SK-N-SH (cell line): ENCODE measurements around the gene EIF2B5. TPM values are rescaled to one million over a fixed set of nuclear protein-coding genes. Genes with fewer than 3 reads are reported as not detected.

Experiments used
- CTCF ChIA-PET: fragments of 300-600, 350-600 bp; formaldehyde crosslinking; extraction: SDS; loops from one replicate; lab custom pipeline; 2021; lab: Yijun Ruan, JAX
- POLR2A ChIA-PET: fragments of 350-600 bp; sonication (Branson Sonifier 250); formaldehyde crosslinking; extraction: SDS; loops from one replicate; lab custom pipeline; 2020; ENCODE audit warnings: antibody characterized with exemption, inconsistent platforms; lab: Yijun Ruan, JAX
- DNase-seq: peaks from one replicate; pipeline ENCODE4 v3.0.0; 2012
- H2AFZ ChIP-seq: fragments of 200-600 bp; sonication (generic); 2 replicates; pipeline ENCODE4 v1.8.1; 2016; ENCODE audit warnings: antibody characterized with exemption, mild to moderate bottlenecking, low read depth
- H3F3A ChIP-seq: fragments of 200-600 bp; sonication (generic); replicated peaks from 2 replicates; pipeline ENCODE3; 2016; ENCODE audit warnings: antibody characterized with exemption, mild to moderate bottlenecking; ENCODE audit not compliant: insufficient read depth
- H3K27ac ChIP-seq, 2 experiments: fragments of 200-500 bp in 1 of 2; fragments of 200-600 bp in 1 of 2; sonication (Bioruptor generic) in 1 of 2; sonication (generic), shearing (Covaris generic) in 1 of 2; 2 replicates each; pipeline versions ENCODE4 v1.5.1 to v1.6.1; 2014 to 2016; ENCODE audit warnings: low read depth in 2 of 2, inconsistent platforms in 1 of 2, low read length in 1 of 2, mild to moderate bottlenecking in 1 of 2, mixed read lengths in 1 of 2
- H3K27me3 ChIP-seq: fragments of 200-600 bp; sonication (generic), shearing (Covaris generic); 2 replicates; pipeline ENCODE4 v1.6.1; 2016; ENCODE audit warnings: mixed run types; ENCODE audit not compliant: insufficient read depth
- H3K36me3 ChIP-seq, 2 experiments: fragments of 200-500 bp in 1 of 2; fragments of 200-600 bp in 1 of 2; sonication (Bioruptor generic) in 1 of 2; sonication (generic) in 1 of 2; replicated peaks in 1 of 2; 2 replicates each; pipeline versions ENCODE3 to v1.5.1; 2014 to 2016; ENCODE audit warnings: low read length in 1 of 2, mild to moderate bottlenecking in 1 of 2; ENCODE audit not compliant: insufficient read depth in 2 of 2, control insufficient read depth in 1 of 2
- H3K4me1 ChIP-seq, 2 experiments: fragments of 200-500 bp in 1 of 2; fragments of 200-600 bp in 1 of 2; sonication (Bioruptor generic) in 1 of 2; sonication (generic), shearing (Covaris generic) in 1 of 2; 2 replicates each; pipeline versions ENCODE4 v1.5.1 to v1.6.1; 2014 to 2016; ENCODE audit warnings: low read depth in 1 of 2, low read length in 1 of 2, mixed run types in 1 of 2; ENCODE audit not compliant: insufficient read depth in 2 of 2, control insufficient read depth in 1 of 2
- H3K4me2 ChIP-seq: fragments of 200-600 bp; sonication (generic), shearing (Covaris generic); 2 replicates; pipeline ENCODE4 v1.6.1; 2017; ENCODE audit warnings: mixed run types
- H3K4me3 ChIP-seq, 2 experiments: fragments of 200-500 bp in 1 of 2; fragments of 200-600 bp in 1 of 2; sonication (Bioruptor generic) in 1 of 2; sonication (generic), shearing (Covaris generic) in 1 of 2; 2 replicates each; pipeline versions ENCODE4 v1.5.1 to v1.8.1; 2014 to 2016; ENCODE audit warnings: low read depth in 2 of 2, inconsistent platforms in 1 of 2, low read length in 1 of 2, mild to moderate bottlenecking in 1 of 2, mixed read lengths in 1 of 2, moderate library complexity in 1 of 2
- H3K79me2 ChIP-seq: fragments of 200-600 bp; sonication (generic); 2 replicates; pipeline ENCODE4 v1.8.1; 2017; ENCODE audit warnings: mild to moderate bottlenecking; ENCODE audit not compliant: insufficient read depth
- H3K9ac ChIP-seq: fragments of 200-600 bp; sonication (generic); 2 replicates; pipeline ENCODE4 v1.6.1; 2017; ENCODE audit warnings: mixed run types
- H3K9me2 ChIP-seq: fragments of 200-600 bp; sonication (generic); 2 replicates; pipeline ENCODE4 v1.6.1; 2017; ENCODE audit warnings: mixed run types
- H3K9me3 ChIP-seq: fragments of 200-600 bp; sonication (generic); 2 replicates; pipeline ENCODE4 v1.6.1; 2017; ENCODE audit warnings: mixed run types, mild to moderate bottlenecking, moderate library complexity
- H4K20me1 ChIP-seq: fragments of 200-600 bp; sonication (generic); 2 replicates; pipeline ENCODE4 v1.6.1; 2017; ENCODE audit warnings: mild to moderate bottlenecking, mixed run types; ENCODE audit not compliant: insufficient read depth
- ELF1 ChIP-seq: IDR thresholded peaks from 2 replicates; pipeline ENCODE4 v1.4.0; 2012
- EP300 ChIP-seq, 2 experiments: IDR thresholded peaks; 2 replicates each; pipeline versions ENCODE4 v1.4.0 to v1.6.1; 2012; ENCODE audit warnings: borderline replicate concordance in 1 of 2, low read depth in 1 of 2, low read length in 1 of 2
- FOSL2 ChIP-seq: IDR thresholded peaks from 2 replicates; pipeline ENCODE4 v1.4.0; 2012; ENCODE audit warnings: low read depth, mild to moderate bottlenecking, moderate library complexity, borderline replicate concordance
- FOXM1 ChIP-seq: IDR thresholded peaks from 2 replicates; pipeline ENCODE4 v1.4.0; 2012; ENCODE audit warnings: low read depth, mild to moderate bottlenecking
- GABPA ChIP-seq: IDR thresholded peaks from 2 replicates; pipeline ENCODE4 v1.4.0; 2012; ENCODE audit warnings: low read depth, mild to moderate bottlenecking
- GATA2 ChIP-seq: sonication (generic); formaldehyde crosslinking; IDR thresholded peaks from 2 replicates; pipeline ENCODE4 v1.5.0; 2020; ENCODE audit warnings: mild to moderate bottlenecking, missing genetic modification reagents
- NRF1 ChIP-seq: IDR thresholded peaks from 2 replicates; pipeline ENCODE4 v1.6.1; 2012; ENCODE audit warnings: low read depth, mild to moderate bottlenecking, low read length
- RCOR1 ChIP-seq: fragments of 150-350 bp; IDR thresholded peaks from 2 replicates; pipeline ENCODE4 v1.6.1; 2017; ENCODE audit warnings: antibody characterized with exemption, low read length
- SMC3 ChIP-seq: IDR thresholded peaks from 2 replicates; pipeline ENCODE4 v1.6.1; 2012; ENCODE audit warnings: low read depth, low read length, improper control_type of control experiment
- TAF1 ChIP-seq: IDR thresholded peaks from 2 replicates; pipeline ENCODE4 v1.6.1; 2012; ENCODE audit warnings: low read depth, mild to moderate bottlenecking, low read length, moderate library complexity, borderline replicate concordance
- TEAD4 ChIP-seq: IDR thresholded peaks from 2 replicates; pipeline ENCODE4 v1.4.0; 2012; ENCODE audit warnings: mild to moderate bottlenecking, borderline replicate concordance; ENCODE audit not compliant: insufficient read depth
- WGBS: methylation state at CpG from one replicate; pipeline ENCODE4 v1.1.6; 2017; ENCODE audit warnings: low lambda C conversion rate; 5-methylcytosine and 5-hydroxymethylcytosine counted together
- polyA plus RNA-seq, 3 experiments: library from polyadenylated mRNA; depleted of rRNA; stranded (reverse); fragments of >200 nt; gene quantifications; 2 replicates each; pipeline ENCODE4 v1.2.3, GENCODE V29; 2012
- TF ChIP-seq, protein P1 (sequence below): IDR thresholded peaks from 2 replicates; pipeline ENCODE4 v1.4.0; 2012; ENCODE audit warnings: low read depth, borderline replicate concordance
- TF ChIP-seq, protein P2 (sequence below): IDR thresholded peaks from 2 replicates; pipeline ENCODE4; 2012
- TF ChIP-seq, protein P3 (sequence below): fragments of 150-350 bp; IDR thresholded peaks from 2 replicates; pipeline ENCODE4 v1.6.1; 2017; ENCODE audit warnings: antibody characterized with exemption, low read length, low read depth, borderline replicate concordance

EIF2B5 gene
- polyA plus RNA-seq, 1 of the 3 experiments (the other 2 are of a cell fraction) = 46.8 TPM

DNA sequence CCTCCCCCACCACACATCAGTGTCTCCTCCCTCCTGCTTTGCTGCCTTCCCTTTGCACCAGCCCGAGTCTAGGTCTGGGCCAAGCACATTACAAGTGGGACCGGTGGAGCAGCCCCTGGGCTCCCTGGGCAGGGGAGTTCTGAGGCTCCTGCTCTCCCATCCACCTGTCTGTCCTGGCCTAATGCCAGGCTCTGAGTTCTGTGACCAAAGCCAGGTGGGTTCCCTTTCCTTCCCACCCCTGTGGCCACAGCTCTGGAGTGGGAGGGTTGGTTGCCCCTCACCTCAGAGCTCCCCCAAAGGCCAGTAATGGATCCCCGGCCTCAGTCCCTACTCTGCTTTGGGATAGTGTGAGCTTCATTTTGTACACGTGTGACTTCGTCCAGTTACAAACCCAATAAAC is 48.5 kb downstream of the EIF2B5 start:
- H3K9ac ChIP-seq = no peak overlapping the region
- H3K36me3 ChIP-seq = peaks cover 51 to 62% of the 10 kb centered on the region in 2 experiments
- no peak for TF ChIP-seq FOXM1
- no peak for TF ChIP-seq GATA2 (CRISPR knock-in tag)
- TF ChIP-seq RCOR1 = no peak
- TF ChIP-seq EP300 (IDR thresholded peaks at IDR 0.05; ENCODE audit: borderline replicate concordance in 1 of 2, low read depth in 1 of 2, low read length in 1 of 2) = no peak
- TF ChIP-seq, protein P1, sequence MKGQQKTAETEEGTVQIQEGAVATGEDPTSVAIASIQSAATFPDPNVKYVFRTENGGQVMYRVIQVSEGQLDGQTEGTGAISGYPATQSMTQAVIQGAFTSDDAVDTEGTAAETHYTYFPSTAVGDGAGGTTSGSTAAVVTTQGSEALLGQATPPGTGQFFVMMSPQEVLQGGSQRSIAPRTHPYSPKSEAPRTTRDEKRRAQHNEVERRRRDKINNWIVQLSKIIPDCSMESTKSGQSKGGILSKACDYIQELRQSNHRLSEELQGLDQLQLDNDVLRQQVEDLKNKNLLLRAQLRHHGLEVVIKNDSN = no peak
- TF ChIP-seq, protein P2, sequence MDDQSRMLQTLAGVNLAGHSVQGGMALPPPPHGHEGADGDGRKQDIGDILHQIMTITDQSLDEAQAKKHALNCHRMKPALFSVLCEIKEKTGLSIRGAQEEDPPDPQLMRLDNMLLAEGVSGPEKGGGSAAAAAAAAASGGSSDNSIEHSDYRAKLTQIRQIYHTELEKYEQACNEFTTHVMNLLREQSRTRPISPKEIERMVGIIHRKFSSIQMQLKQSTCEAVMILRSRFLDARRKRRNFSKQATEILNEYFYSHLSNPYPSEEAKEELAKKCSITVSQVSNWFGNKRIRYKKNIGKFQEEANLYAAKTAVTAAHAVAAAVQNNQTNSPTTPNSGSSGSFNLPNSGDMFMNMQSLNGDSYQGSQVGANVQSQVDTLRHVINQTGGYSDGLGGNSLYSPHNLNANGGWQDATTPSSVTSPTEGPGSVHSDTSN = no peak
- TF ChIP-seq ELF1 = no peak
- no peak for TF ChIP-seq GABPA
- TF ChIP-seq TAF1 = no peak
- no peak for TF ChIP-seq FOSL2
- no peak for TF ChIP-seq NRF1
- no peak for TF ChIP-seq SMC3
- TF ChIP-seq TEAD4 = no peak
- no peak overlapping the region for H3K4me2 ChIP-seq
- H3F3A ChIP-seq = peaks cover 36% of the 10 kb centered on the region
- H3K4me1 ChIP-seq = peaks cover 13 to 20% of the 10 kb centered on the region in 2 experiments
- no peak overlapping the region for H3K4me3 ChIP-seq
- no peaks in the 10 kb centered on the region for H3K27me3 ChIP-seq
- 93% methylated on average over 5 of the region's 5 CpGs for WGBS
- no peak overlapping the region for H2AFZ ChIP-seq
- peaks cover 47% of the 10 kb centered on the region for H3K79me2 ChIP-seq
- no peaks in the 10 kb centered on the region for H3K9me3 ChIP-seq
- ChIA-PET CTCF (interaction anchor here (0.6 to 3.2 kb wide), 3 partner anchors 9 to 77 kb away, joined by 3 to 13 read pairs (median 6); partner anchors contain the start of genes AP2M1, CAMK2N2 and EEF1AKMT4), POLR2A (interaction anchor here (0.8 kb wide), 1 partner anchor 44 kb away, joined by 3 read pairs; no protein-coding TSS in a partner anchor)
- H3K9me2 ChIP-seq = no peaks in the 10 kb centered on the region
- no peak overlapping the region for H3K27ac ChIP-seq
- DNase-seq = no peak
- peaks cover 18% of the 10 kb centered on the region for H4K20me1 ChIP-seq

DNA sequence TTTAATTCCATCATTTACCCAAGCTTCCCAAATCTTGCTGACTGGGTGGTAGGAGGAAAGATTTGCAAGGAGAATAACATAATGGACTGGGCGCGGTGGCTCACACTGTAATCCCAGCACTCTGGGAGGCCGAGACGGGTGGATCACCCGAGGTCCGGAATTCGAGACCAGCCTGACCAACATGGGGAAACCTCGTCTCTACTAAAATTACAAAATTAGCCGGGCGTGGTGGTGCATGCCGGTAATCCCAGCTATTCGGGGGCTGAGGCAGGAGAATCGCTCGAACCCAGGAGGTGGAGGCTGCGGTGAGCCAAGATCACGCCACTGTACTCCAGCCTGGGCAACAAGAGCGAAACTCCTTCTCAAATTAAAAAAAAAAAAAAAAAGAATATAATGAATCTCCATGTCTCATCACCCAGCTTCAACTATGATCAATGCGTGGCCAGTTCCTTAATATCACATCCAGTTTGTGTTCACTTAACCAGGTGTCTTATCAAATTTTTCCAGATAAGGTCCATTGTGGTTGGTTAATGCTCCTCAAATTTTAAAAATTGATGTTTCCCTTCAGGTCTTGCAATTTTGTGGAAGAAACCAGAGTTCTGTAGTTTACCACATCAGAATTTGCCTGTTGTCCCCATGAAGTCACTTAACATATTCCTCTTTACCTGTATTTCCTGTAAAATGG is 49.5 kb downstream of the EIF2B5 start:
- H4K20me1 ChIP-seq = peaks cover 20% of the 10 kb centered on the region; the same call in 1 of the 2 replicates
- peaks cover 46% of the 10 kb centered on the region for H3K79me2 ChIP-seq
- H3K9ac ChIP-seq = no peak overlapping the region; the same call in 1 of the 2 replicates
- TF ChIP-seq, protein P3, sequence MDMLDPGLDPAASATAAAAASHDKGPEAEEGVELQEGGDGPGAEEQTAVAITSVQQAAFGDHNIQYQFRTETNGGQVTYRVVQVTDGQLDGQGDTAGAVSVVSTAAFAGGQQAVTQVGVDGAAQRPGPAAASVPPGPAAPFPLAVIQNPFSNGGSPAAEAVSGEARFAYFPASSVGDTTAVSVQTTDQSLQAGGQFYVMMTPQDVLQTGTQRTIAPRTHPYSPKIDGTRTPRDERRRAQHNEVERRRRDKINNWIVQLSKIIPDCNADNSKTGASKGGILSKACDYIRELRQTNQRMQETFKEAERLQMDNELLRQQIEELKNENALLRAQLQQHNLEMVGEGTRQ = no peak
- no peaks in the 10 kb centered on the region for H3K9me3 ChIP-seq
- H3K27ac ChIP-seq = peak overlapping the region; percentile 84 to 96
- peaks cover 12 to 20% of the 10 kb centered on the region in 2 experiments for H3K4me1 ChIP-seq
- ChIA-PET POLR2A (interaction anchor here (1.1 kb wide), 1 partner anchor 62 kb away, joined by 4 read pairs; no protein-coding TSS in a partner anchor), CTCF (interaction anchor here (1.1 to 3.2 kb wide), 4 partner anchors 8 to 71 kb away, joined by 3 to 13 read pairs (median 6); partner anchors contain the start of genes AP2M1 and EEF1AKMT4)
- peaks cover 36% of the 10 kb centered on the region for H3F3A ChIP-seq
- no peaks in the 10 kb centered on the region for H3K27me3 ChIP-seq
- no peaks in the 10 kb centered on the region for H3K9me2 ChIP-seq
- H3K4me2 ChIP-seq = no peak overlapping the region
- peaks cover 43 to 63% of the 10 kb centered on the region in 2 experiments for H3K36me3 ChIP-seq
- DNase-seq = no peak
- no peak overlapping the region for H2AFZ ChIP-seq
- 94% methylated on average over 17 of the region's 18 CpGs for WGBS
- no peak overlapping the region for H3K4me3 ChIP-seq
